Esophagus (tissue), 2 donors: Measurements from ENCODE around the gene GMDS. TPM values are rescaled to one million over a fixed set of nuclear protein-coding genes. Genes with fewer than 3 reads are reported as not detected.
"Not testable (repeated sequence)": the region's sequence is repeated elsewhere in the genome, so short reads cannot be mapped to it uniquely, and the experiment has no call there.

Experiments
- H3K27ac ChIP-seq, 2 donors: one replicate each; pipeline ENCODE4 v1.5.1; 2013; ENCODE audit warnings: low read depth in 2 of 2, mild to moderate bottlenecking in 2 of 2, inconsistent platforms in 1 of 2, low read length in 1 of 2, moderate library complexity in 1 of 2
- H3K27me3 ChIP-seq, 2 donors: one replicate each; pipeline ENCODE4 v1.6.1; 2013; ENCODE audit warnings: low read length in 2 of 2, control low read depth in 1 of 2, mild to moderate bottlenecking in 1 of 2; ENCODE audit not compliant: insufficient read depth in 2 of 2, control insufficient read depth in 1 of 2
- H3K36me3 ChIP-seq, 2 donors: one replicate each; pipeline ENCODE4 v1.6.1; 2013; ENCODE audit warnings: low read length in 1 of 2; ENCODE audit not compliant: control insufficient read depth in 2 of 2, insufficient read depth in 2 of 2
- H3K4me1 ChIP-seq, 2 donors: one replicate each; pipeline ENCODE4 v1.6.1; 2013; ENCODE audit warnings: low read length in 1 of 2; ENCODE audit not compliant: control insufficient read depth in 2 of 2, insufficient read depth in 2 of 2
- H3K4me3 ChIP-seq, 2 donors: one replicate each; pipeline ENCODE4 v1.5.1; 2013; ENCODE audit warnings: low read length in 2 of 2, mild to moderate bottlenecking in 2 of 2, low read depth in 1 of 2, moderate library complexity in 1 of 2
- H3K9me3 ChIP-seq, 2 donors: one replicate each; pipeline ENCODE4 v1.6.1; 2013; ENCODE audit warnings: mild to moderate bottlenecking in 2 of 2, low read depth in 1 of 2, low read length in 1 of 2, moderate library complexity in 1 of 2; ENCODE audit not compliant: control insufficient read depth in 2 of 2, insufficient read depth in 1 of 2
- WGBS, 2 donors: extraction: QIAGEN DNeasy Blood & Tissue Kit; methylation state at CpG; one replicate each; pipeline ENCODE4 v1.1.7; 2013; 5-methylcytosine and 5-hydroxymethylcytosine counted together
- polyA plus RNA-seq, 2 donors: library from polyadenylated mRNA; stranded (reverse); fragments of 200-250 nt; gene quantifications; one replicate each; pipeline ENCODE4 v1.2.3, GENCODE V29; 2013
- donor health status: healthy with polysubstance abuse.
- donor health status: Bipolar disorder and iron deficiency.

The GMDS gene
- polyA plus RNA-seq, 2 donors: 42.4 to 54.5 TPM

- H3K9me3 ChIP-seq, H3K4me3 ChIP-seq, H3K4me1 ChIP-seq, H3K36me3 ChIP-seq, H3K27me3 ChIP-seq, H3K27ac ChIP-seq: not testable (repeated sequence)
- WGBS, 2 donors: 93 to 94% methylated on average over 5 of the region's 5 CpGs
Observed at GRCh38 chr6:1668456-1668855, 576.9 kb downstream of the GMDS start.

- H3K4me1 ChIP-seq: no peaks in the 10 kb centered on the region
- 96 to 98% methylated on average over 4 of the region's 4 CpGs for WGBS, 2 donors
- no peak overlapping the region for H3K4me3 ChIP-seq
- H3K36me3 ChIP-seq: no peaks in the 10 kb centered on the region
- H3K9me3 ChIP-seq: no peaks in the 10 kb centered on the region
- no peak overlapping the region for H3K27ac ChIP-seq
- H3K27me3 ChIP-seq: no peaks in the 10 kb centered on the region
Observed at GRCh38 chr6:1667805-1668175, 577.6 kb downstream of the GMDS start.

GRCh38 chr6:1667012-1667804 is 578.2 kb downstream of the GMDS start:
- WGBS, 2 donors: 88 to 94% methylated on average over 6 of the region's 6 CpGs
- Histone ChIP-seq H3K4me1 (no peaks in the 10 kb centered on the region), H3K4me3 (no peak overlapping the region), H3K36me3 (no peaks in the 10 kb centered on the region), H3K27ac (no peak overlapping the region), H3K27me3 (no peaks in the 10 kb centered on the region), H3K9me3 (no peaks in the 10 kb centered on the region)

GRCh38 chr6:1665214-1665613 is 580.2 kb downstream of the GMDS start:
- Histone ChIP-seq H3K27ac (no peak overlapping the region), H3K9me3 (no peaks in the 10 kb centered on the region), H3K4me1 (no peaks in the 10 kb centered on the region), H3K36me3 (no peaks in the 10 kb centered on the region), H3K27me3 (no peaks in the 10 kb centered on the region), H3K4me3 (no peak overlapping the region)
- WGBS, 2 donors: 78 to 85% methylated on average over 2 of the region's 2 CpGs

DNA sequence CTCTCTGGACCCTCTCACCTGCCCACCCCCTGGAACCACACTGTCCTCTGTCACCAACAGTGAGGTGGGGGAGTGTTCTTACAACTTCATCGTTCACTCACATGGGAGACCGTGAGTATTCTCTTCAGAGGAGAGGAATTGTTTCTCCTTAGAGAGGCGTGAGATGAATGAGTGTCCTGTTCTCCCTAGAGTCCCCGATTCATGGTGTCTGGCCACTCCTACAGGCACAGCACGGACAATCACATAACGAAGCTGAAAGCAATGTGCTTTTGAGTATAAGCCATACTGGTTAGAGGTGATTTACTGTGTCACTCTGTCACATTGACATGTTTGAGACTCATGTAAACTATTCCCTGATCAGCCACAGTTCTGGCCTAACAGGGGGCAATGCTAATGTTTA is 581.1 kb downstream of the GMDS start:
- Histone ChIP-seq H3K4me3 (no peak overlapping the region), H3K27ac (no peak overlapping the region), H3K27me3 (no peaks in the 10 kb centered on the region), H3K4me1 (no peaks in the 10 kb centered on the region), H3K36me3 (no peaks in the 10 kb centered on the region), H3K9me3 (no peaks in the 10 kb centered on the region)
- WGBS, 2 donors: 78% methylated on average over 6 of the region's 6 CpGs

DNA sequence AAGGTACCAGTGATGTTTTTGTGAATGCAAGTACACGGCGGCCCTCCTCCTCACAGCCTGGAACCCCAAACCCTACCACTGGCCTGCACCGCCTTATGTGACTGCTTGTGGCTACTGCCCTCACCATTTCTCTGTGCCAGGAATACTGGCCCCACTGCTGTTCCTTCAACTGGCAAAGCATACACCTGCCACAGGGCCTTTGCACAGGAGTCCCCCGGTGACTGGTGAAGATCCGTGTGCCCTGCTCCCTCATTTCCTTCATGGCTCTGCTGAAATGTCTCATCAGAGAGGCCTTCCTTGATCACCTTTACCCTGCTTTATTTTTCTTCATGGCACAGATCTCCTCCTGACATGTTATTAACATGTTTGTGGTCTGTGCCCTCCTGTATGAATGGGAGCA is 581.9 kb downstream of the GMDS start:
- H3K27me3 ChIP-seq: no peaks in the 10 kb centered on the region
- H3K36me3 ChIP-seq: no peaks in the 10 kb centered on the region
- no peaks in the 10 kb centered on the region for H3K9me3 ChIP-seq

DNA sequence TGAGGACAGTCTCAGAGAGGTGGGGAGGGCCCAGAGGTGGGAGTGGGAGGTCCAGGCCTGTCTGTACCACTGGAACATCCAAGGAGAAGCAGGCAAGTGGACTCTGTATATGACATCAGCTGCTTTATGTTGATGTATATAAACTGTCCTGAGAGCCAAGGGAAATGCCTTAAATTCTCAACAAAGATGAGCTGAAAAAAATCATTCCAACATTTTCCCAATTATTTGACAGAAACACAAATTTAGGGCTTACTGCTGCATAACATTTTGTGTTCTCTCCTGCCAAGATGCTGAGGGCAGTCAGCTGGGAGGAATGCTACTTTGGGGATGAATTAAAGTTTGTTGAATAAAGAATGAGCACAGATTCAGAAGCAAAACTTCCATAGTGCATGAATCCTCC is 582.9 kb downstream of the GMDS start:
- no peaks in the 10 kb centered on the region for H3K27me3 ChIP-seq
- no peak overlapping the region for H3K27ac ChIP-seq
- H3K9me3 ChIP-seq: no peaks in the 10 kb centered on the region
- H3K36me3 ChIP-seq: no peaks in the 10 kb centered on the region
- no peak overlapping the region for H3K4me3 ChIP-seq
- H3K4me1 ChIP-seq: no peaks in the 10 kb centered on the region

More for the DNA sequence above, 581.9 kb downstream of the GMDS start:
- H3K4me1 ChIP-seq: no peaks in the 10 kb centered on the region
- H3K27ac ChIP-seq: no peak overlapping the region
- WGBS, 2 donors: 97 to 98% methylated on average over 5 of the region's 5 CpGs
- H3K4me3 ChIP-seq: no peak overlapping the region

DNA sequence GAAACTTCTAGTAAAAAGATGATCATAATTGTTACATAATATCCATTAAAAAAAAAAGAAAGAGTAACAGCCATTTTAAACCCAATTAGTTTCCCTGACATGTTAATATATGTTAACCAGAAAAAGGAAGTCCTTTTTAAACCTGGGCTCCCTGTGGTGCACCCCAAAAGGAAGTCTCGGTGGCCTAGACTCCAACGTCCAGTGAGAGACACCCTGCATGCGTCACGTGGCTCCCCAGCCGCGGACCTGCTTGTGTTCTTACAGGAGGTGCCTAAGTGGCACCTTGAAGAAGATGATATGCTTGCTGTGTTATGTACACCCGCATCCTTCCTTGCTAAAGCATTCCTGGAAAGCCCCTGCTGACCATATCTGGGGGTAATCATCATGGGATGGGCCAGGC is 585.6 kb downstream of the GMDS start:
- WGBS, 2 donors: 86 to 89% methylated on average over 7 of the region's 7 CpGs
- H3K36me3 ChIP-seq: peaks cover 0 to 2% of the 10 kb centered on the region in 2 donors
- H3K4me1 ChIP-seq: no peaks in the 10 kb centered on the region
- no peak overlapping the region for H3K27ac ChIP-seq
- H3K27me3 ChIP-seq: no peaks in the 10 kb centered on the region
- no peak overlapping the region for H3K4me3 ChIP-seq
- no peaks in the 10 kb centered on the region for H3K9me3 ChIP-seq

DNA sequence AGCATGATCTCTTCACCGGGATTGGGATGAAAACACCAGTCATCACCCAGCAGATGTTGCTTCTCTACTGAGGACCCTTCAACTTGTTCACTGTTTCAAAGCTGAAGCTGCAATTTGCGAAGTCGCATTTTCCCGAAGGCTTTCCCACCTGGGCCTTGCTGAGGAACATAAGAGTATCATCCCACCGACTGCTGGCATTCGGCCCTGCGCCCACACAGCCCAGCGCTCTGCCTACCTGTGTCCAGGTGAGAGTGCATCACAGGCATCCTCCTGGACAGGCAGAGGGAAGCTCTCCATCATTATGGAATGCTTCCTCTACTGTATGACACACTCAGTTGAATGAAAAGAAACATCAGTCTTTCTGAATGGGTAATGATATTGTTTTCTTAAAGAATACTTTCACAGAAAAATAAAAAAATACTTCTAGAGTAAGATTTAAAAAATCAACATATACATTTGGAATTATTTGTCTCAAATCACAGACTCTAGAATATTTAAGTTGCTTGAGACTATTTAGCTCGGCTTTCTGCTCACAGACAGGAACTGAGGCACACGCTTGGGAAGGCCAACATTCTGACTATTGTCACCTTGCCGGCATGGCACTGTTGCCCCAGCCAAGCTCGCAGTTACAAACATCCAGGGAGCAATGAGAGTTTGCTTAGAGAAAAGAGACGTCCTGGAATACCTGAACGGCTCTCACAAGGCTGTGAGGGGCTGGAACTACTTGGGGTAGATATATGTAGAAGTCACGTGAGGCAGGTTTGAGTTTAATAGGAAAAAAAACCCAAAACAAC is 587.0 kb downstream of the GMDS start:
- H3K27ac ChIP-seq: no peak overlapping the region
- 93% methylated on average over 15 of the region's 15 CpGs for WGBS, 2 donors
- no peaks in the 10 kb centered on the region for H3K27me3 ChIP-seq
- no peak overlapping the region for H3K4me3 ChIP-seq
- H3K4me1 ChIP-seq: no peaks in the 10 kb centered on the region
- peaks cover 0 to 2% of the 10 kb centered on the region in 2 donors for H3K36me3 ChIP-seq
- H3K9me3 ChIP-seq: no peaks in the 10 kb centered on the region

DNA sequence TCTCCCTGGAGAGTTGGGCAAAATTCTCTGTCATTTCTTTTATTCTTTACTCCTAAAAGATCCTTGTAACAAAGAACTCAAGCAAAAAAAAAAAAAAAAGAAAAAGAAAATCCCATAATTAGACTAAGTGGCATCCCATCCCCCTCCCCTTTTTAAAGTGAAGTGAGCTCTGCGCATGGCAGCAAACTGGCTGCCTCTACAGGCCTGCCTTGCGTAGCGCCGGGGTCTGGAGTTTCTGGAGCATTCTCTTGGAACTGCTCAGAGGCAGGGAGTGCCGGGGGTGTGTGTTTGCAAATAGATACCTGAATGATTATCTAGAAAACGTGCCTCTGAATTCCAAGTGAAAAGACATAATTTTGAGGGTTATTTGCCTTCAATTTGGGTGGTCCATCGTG is 587.6 kb downstream of the GMDS start:
- 84 to 87% methylated on average over 7 of the region's 7 CpGs for WGBS, 2 donors

More for the DNA sequence above, 587.6 kb downstream of the GMDS start:
- no peaks in the 10 kb centered on the region for H3K27me3 ChIP-seq
- H3K36me3 ChIP-seq: peaks cover 0 to 2% of the 10 kb centered on the region in 2 donors
- H3K27ac ChIP-seq: no peak overlapping the region
- no peaks in the 10 kb centered on the region for H3K9me3 ChIP-seq
- no peaks in the 10 kb centered on the region for H3K4me1 ChIP-seq
- no peak overlapping the region for H3K4me3 ChIP-seq
